Measurements from ENCODE around the gene CSHL1.
A peak's percentile ranks its signal among the peaks of the same experiment; 100 is the strongest.
"Not testable (repeated sequence)": the region's sequence is repeated elsewhere in the genome, so short reads cannot be mapped to it uniquely, and the experiment has no call there.

CSHL1 gene

GRCh38 chr17:63939884-63940283 lies 28.8 kb upstream of the CSHL1 start:
- no peak for DNase-seq

- DNase-seq = no peak
Measured at GRCh38 chr17:63939401-63939800, 28.3 kb upstream of the CSHL1 start.

- no peak for DNase-seq
Measured at GRCh38 chr17:63937920-63938319, 26.9 kb upstream of the CSHL1 start.

- DNase-seq = no peak
Measured at GRCh38 chr17:63937319-63937718, 26.3 kb upstream of the CSHL1 start.

GRCh38 chr17:63934183-63935112 lies 23.4 kb upstream of the CSHL1 start:
- DNase-seq = no peak

GRCh38 chr17:63933598-63933997 lies 22.5 kb upstream of the CSHL1 start:
- no peak for DNase-seq

- DNase-seq = no peak
Measured at GRCh38 chr17:63932721-63933120, 21.7 kb upstream of the CSHL1 start.

- DNase-seq = peak; percentile 48
Measured at GRCh38 chr17:63931981-63932561, 21.0 kb upstream of the CSHL1 start, which contains the start of gene CD79B. CD79B (minus strand) TSS chr17:63932331; CDS start chr17:63932261, 70 bp downstream.

GRCh38 chr17:63930951-63931575 lies 20.0 kb upstream of the CSHL1 start:
- peak; percentile 66 for DNase-seq

GRCh38 chr17:63929860-63930766 lies 19.1 kb upstream of the CSHL1 start:
- no peak for DNase-seq

GRCh38 chr17:63928966-63929695 lies 18.1 kb upstream of the CSHL1 start:
- DNase-seq = no peak

GRCh38 chr17:63928172-63928666 lies 17.2 kb upstream of the CSHL1 start:
- no peak for DNase-seq

- DNase-seq = no peak
Measured at GRCh38 chr17:63927464-63928171, 16.6 kb upstream of the CSHL1 start.

GRCh38 chr17:63926164-63926563 lies 15.1 kb upstream of the CSHL1 start:
- DNase-seq = no peak

GRCh38 chr17:63925615-63926014 lies 14.6 kb upstream of the CSHL1 start:
- DNase-seq = no peak

- DNase-seq = not testable (repeated sequence)
Measured at GRCh38 chr17:63922402-63922801, 11.3 kb upstream of the CSHL1 start.

- DNase-seq = not testable (repeated sequence)
Measured at GRCh38 chr17:63920779-63921178, 9.7 kb upstream of the CSHL1 start.

GRCh38 chr17:63920050-63920449 lies 9.0 kb upstream of the CSHL1 start:
- DNase-seq = not testable (repeated sequence)

- DNase-seq = peak; percentile 81
Measured at GRCh38 chr17:63919311-63919723, 8.3 kb upstream of the CSHL1 start.

GRCh38 chr17:63918789-63919305 lies 7.8 kb upstream of the CSHL1 start, which contains the start of gene GH1:
GH1 (minus strand) TSS chr17:63918839; CDS start chr17:63918776, 63 bp downstream.
- DNase-seq = not testable (repeated sequence)

- no peak for DNase-seq
Measured at GRCh38 chr17:63918305-63918704, 7.2 kb upstream of the CSHL1 start.
